HCT116 (cell line): ENCODE measurements around the gene ZNF717. TPM values are rescaled to one million over a fixed set of nuclear protein-coding genes. Genes with fewer than 3 reads are reported as not detected.
"Not testable (repeated sequence)": the region's sequence is repeated elsewhere in the genome, so short reads cannot be mapped to it uniquely, and the experiment has no call there.

ENCODE experiments used
- ATAC-seq: fragments of 200-7000 bp; cut with Tn5 transposase; 2 replicates; pipeline ENCODE4 v1.9.1; 2020; ENCODE audit warnings: mild to moderate bottlenecking, moderate library complexity
- BruUV-seq: library from RNA; stranded (reverse); fragments of 400-500 nt; replicated peaks from 2 replicates; lab custom pipeline; 2021; lab: Mats Ljungman, UMichigan
- CTCF ChIA-PET: fragments of 300-600 bp; sonication (Branson Sonifier 250); formaldehyde crosslinking; loops from one replicate; lab custom pipeline; 2021; ENCODE audit warnings: antibody characterized with exemption; lab: Charles Lee
- POLR2A ChIA-PET: fragments of 300-600, 350-600 bp; sonication (Branson Sonifier 250); formaldehyde crosslinking; loops from one replicate; lab custom pipeline; 2021; ENCODE audit warnings: antibody characterized with exemption; lab: Charles Lee
- RAD21 ChIA-PET, 2 experiments: fragments of 300-600 bp; sonication (Branson Sonifier 250); formaldehyde crosslinking; loops; one replicate each; lab custom pipeline; 2023; ENCODE audit warnings: low total read pairs in 2 of 2; ENCODE audit not compliant: uncharacterized antibody in 2 of 2, unreplicated experiment in 2 of 2, low non-redundant PET in 1 of 2; lab: Charles Lee
- DNase-seq: peaks from one replicate; pipeline ENCODE4 v3.0.0-alpha.2; 2010; ENCODE audit warnings: low read depth, low spot score
- H2AFZ ChIP-seq: fragments of 200-600 bp; shearing (Covaris generic), sonication (generic); 2 replicates; pipeline ENCODE4 v1.6.1; 2017; ENCODE audit warnings: low read depth, mixed run types, mixed read lengths, antibody characterized with exemption, low read length; ENCODE audit not compliant: poor library complexity, severe bottlenecking
- H3K27ac ChIP-seq: 2 replicates; pipeline ENCODE4 v1.5.1; 2012; ENCODE audit warnings: low read depth, low read length
- H3K27me3 ChIP-seq: fragments of 200-600 bp; sonication (generic); 2 replicates; pipeline ENCODE4 v1.6.1; 2016; ENCODE audit warnings: mixed run types, low read length, mixed read lengths; ENCODE audit not compliant: insufficient read depth
- H3K36me3 ChIP-seq, 2 experiments: fragments of 200-500 bp in 1 of 2; fragments of 200-600 bp in 1 of 2; sonication (Bioruptor generic) in 1 of 2; sonication (generic) in 1 of 2; 2 replicates each; pipeline versions ENCODE4 v1.5.1 to v1.6.1; 2014 to 2016; ENCODE audit warnings: low read length in 2 of 2, inconsistent platforms in 1 of 2, mixed read lengths in 1 of 2, mixed run types in 1 of 2; ENCODE audit not compliant: insufficient read depth in 2 of 2, control insufficient read depth in 1 of 2
- H3K4me1 ChIP-seq, 2 experiments: fragments of 200-600 bp in 1 of 2; sonication (generic) in 1 of 2; 2 replicates each; pipeline versions ENCODE4 v1.5.1 to v1.6.1; 2012 to 2017; ENCODE audit warnings: low read length in 2 of 2, inconsistent platforms in 1 of 2, mild to moderate bottlenecking in 1 of 2, mixed read lengths in 1 of 2, mixed run types in 1 of 2, moderate library complexity in 1 of 2; ENCODE audit not compliant: insufficient read depth in 2 of 2, control insufficient read depth in 1 of 2
- H3K4me2 ChIP-seq: fragments of 200-600 bp; sonication (generic); 2 replicates; pipeline ENCODE4 v1.6.1; 2017; ENCODE audit warnings: mixed run types, low read length, mixed read lengths
- H3K4me3 ChIP-seq, 2 experiments: fragments of 200-600 bp in 1 of 2; sonication (generic) in 1 of 2; replicated peaks in 1 of 2; 2 replicates each; pipeline ENCODE4 v1.5.1; 2011 to 2016; ENCODE audit warnings: low read length in 2 of 2, control low read depth in 1 of 2, low read depth in 1 of 2, mild to moderate bottlenecking in 1 of 2, mixed read lengths in 1 of 2, mixed run types in 1 of 2
- H3K79me2 ChIP-seq: fragments of 200-600 bp; sonication (generic); 2 replicates; pipeline ENCODE4 v1.6.1; 2017; ENCODE audit warnings: mild to moderate bottlenecking, mixed run types, low read length, moderate library complexity, mixed read lengths; ENCODE audit not compliant: insufficient read depth
- H3K9ac ChIP-seq: fragments of 200-600 bp; sonication (generic); 2 replicates; pipeline ENCODE4 v1.6.1; 2016; ENCODE audit warnings: low read length, mixed read lengths
- H3K9me2 ChIP-seq: fragments of 200-600 bp; sonication (generic), shearing (Covaris generic); 2 replicates; pipeline ENCODE4 v1.6.1; 2017; ENCODE audit warnings: mixed run types, mild to moderate bottlenecking, moderate library complexity; ENCODE audit not compliant: insufficient read depth
- H3K9me3 ChIP-seq, 2 experiments: fragments of 200-500 bp in 1 of 2; fragments of 200-600 bp in 1 of 2; sonication (Bioruptor generic) in 1 of 2; sonication (generic) in 1 of 2; 2 replicates each; pipeline ENCODE4 v1.6.1; 2014 to 2017; ENCODE audit warnings: low read length in 2 of 2, mixed read lengths in 2 of 2, inconsistent platforms in 1 of 2, low read depth in 1 of 2, mild to moderate bottlenecking in 1 of 2, mixed run types in 1 of 2, moderate library complexity in 1 of 2; ENCODE audit not compliant: control insufficient read depth in 1 of 2, insufficient read depth in 1 of 2
- H4K20me1 ChIP-seq: fragments of 200-600 bp; sonication (generic), shearing (Covaris generic); 2 replicates; pipeline ENCODE4 v1.6.1; 2017; ENCODE audit warnings: mixed run types, mild to moderate bottlenecking, moderate library complexity; ENCODE audit not compliant: insufficient read depth
- ATF3 ChIP-seq: IDR thresholded peaks from 2 replicates; pipeline ENCODE4 v1.6.1; 2012
- CEBPB ChIP-seq: IDR thresholded peaks from 2 replicates; pipeline ENCODE4 v1.6.1; 2012; ENCODE audit warnings: low read depth
- CTCF ChIP-seq, 3 experiments: fragments of 200-600 bp in 1 of 3; sonication (generic) in 1 of 3; IDR thresholded peaks in 2 of 3; conservative IDR thresholded peaks in 1 of 3; 2 replicates each; pipeline ENCODE4 v1.5.1; 2012 to 2017; ENCODE audit warnings: low read depth in 2 of 3, low read length in 2 of 3, antibody characterized with exemption in 1 of 3, borderline replicate concordance in 1 of 3, control low read depth in 1 of 3, mild to moderate bottlenecking in 1 of 3, mixed read lengths in 1 of 3, mixed run types in 1 of 3, moderate library complexity in 1 of 3; ENCODE audit not compliant: insufficient read depth in 1 of 3
- EGR1 ChIP-seq: IDR thresholded peaks from 2 replicates; pipeline ENCODE4 v1.6.1; 2012; ENCODE audit warnings: low read depth
- EZH2phosphoT487 ChIP-seq: fragments of 200-600 bp; IDR thresholded peaks from 2 replicates; pipeline ENCODE4 v1.6.1; 2018; ENCODE audit warnings: antibody characterized with exemption, borderline replicate concordance
- POLR2AphosphoS5 ChIP-seq: IDR thresholded peaks from 2 replicates; pipeline ENCODE4 v1.6.1; 2011; ENCODE audit warnings: mild to moderate bottlenecking, low read depth, low read length, moderate library complexity
- SP1 ChIP-seq: IDR thresholded peaks from 2 replicates; pipeline ENCODE4 v1.6.1; 2012; ENCODE audit warnings: low read depth
- TCF7L2 ChIP-seq: IDR thresholded peaks from 2 replicates; pipeline ENCODE4 v1.7.0; 2011; ENCODE audit warnings: borderline replicate concordance, inconsistent platforms; ENCODE audit not compliant: insufficient read depth, insufficient read length; ENCODE audit errors: extremely low read depth
- ZFX ChIP-seq: fragments of 450-650 bp; IDR thresholded peaks from 2 replicates; pipeline ENCODE4 v1.6.1; 2017
- ZNF274 ChIP-seq: fragments of 200-500 bp; sonication (Bioruptor generic); IDR thresholded peaks from 2 replicates; pipeline ENCODE4 v1.6.1; 2014; ENCODE audit warnings: mild to moderate bottlenecking, low read depth, low read length, inconsistent platforms
- intact Hi-C: fragments of 100-400 bp; cut with micrococcal nuclease; formaldehyde crosslinking; loops from 2 replicates; pipeline ENCODE4 v1.10.0; 2022
- total RNA-seq: library from RNA; stranded (reverse); gene quantifications from one replicate; pipeline ENCODE4 v1.2.1, GENCODE V29; 2021; ENCODE audit not compliant: unreplicated experiment
- TF ChIP-seq, protein P1 (sequence below): IDR thresholded peaks from 2 replicates; pipeline ENCODE4 v1.6.1; 2012

ZNF717 gene
- total RNA-seq, 1 experiment from 2014 or later: 0.12 TPM

GRCh38 chr3:75777742-75778141 lies 7.6 kb downstream of the ZNF717 start:
- ATAC-seq, H3K9ac ChIP-seq, H3K9me2 ChIP-seq, H3K79me2 ChIP-seq, H3K36me3 ChIP-seq, POLR2A ChIA-PET, intact Hi-C loops, H3K27me3 ChIP-seq, BruUV-seq, DNase-seq, H3K4me1 ChIP-seq, H3K4me2 ChIP-seq, H3K9me3 ChIP-seq, H4K20me1 ChIP-seq, CTCF ChIA-PET, RAD21 ChIA-PET, H3K4me3 ChIP-seq, H3K27ac ChIP-seq, H2AFZ ChIP-seq: not testable (repeated sequence)

GRCh38 chr3:75771631-75772030 lies 13.7 kb downstream of the ZNF717 start:
- H3K9me3 ChIP-seq, H2AFZ ChIP-seq, H3K36me3 ChIP-seq, H3K4me3 ChIP-seq, H3K27me3 ChIP-seq, BruUV-seq, intact Hi-C loops, H3K4me1 ChIP-seq, H3K27ac ChIP-seq, H3K9me2 ChIP-seq, DNase-seq, H4K20me1 ChIP-seq, CTCF ChIA-PET, H3K9ac ChIP-seq, H3K79me2 ChIP-seq, H3K4me2 ChIP-seq, POLR2A ChIA-PET, ATAC-seq, RAD21 ChIA-PET: not testable (repeated sequence)

DNA sequence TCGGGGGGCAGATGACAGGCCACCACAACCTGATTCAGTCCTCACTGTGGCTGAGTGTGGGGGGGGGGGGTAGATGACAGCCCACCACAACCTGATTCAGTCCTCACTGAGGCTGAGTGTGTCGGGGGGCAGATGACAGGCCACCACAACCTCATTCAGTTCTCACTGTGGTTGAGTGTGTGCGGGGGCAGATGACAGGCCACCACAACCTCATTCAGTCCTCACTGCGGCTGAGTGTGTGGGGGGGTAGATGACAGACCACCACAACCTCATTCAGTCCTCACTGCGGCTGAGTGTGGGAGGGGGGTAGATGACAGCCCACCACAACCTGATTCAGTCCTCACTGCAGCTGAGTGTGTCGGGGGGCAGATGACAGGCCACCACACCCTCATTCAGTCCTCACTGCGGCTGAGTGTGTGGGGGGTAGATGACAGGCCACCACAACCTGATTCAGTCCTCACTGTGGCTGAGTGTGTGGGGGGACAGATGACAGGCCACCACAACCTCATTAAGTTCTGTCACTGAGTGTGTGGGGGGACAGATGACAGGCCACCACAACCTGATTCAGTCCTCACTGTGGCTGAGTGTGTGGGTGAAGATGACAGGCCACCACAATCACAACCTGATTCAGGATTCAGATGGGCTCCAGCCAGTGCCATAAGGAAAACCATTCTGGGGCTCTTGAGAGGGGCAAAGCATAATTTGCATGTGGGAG lies 16.9 kb downstream of the ZNF717 start:
- ChIA-PET POLR2A (no interaction called here), RAD21 (no interaction called here), CTCF (no interaction called here)
- Histone ChIP-seq H3K4me2 (no peak overlapping the region), H2AFZ (no peak overlapping the region), H3K27ac (no peak overlapping the region), H3K9me2 (no peaks in the 10 kb centered on the region), H3K4me1 (no peaks in the 10 kb centered on the region), H3K9ac (no peak overlapping the region), H3K79me2 (no peaks in the 10 kb centered on the region), H3K36me3 (no peaks in the 10 kb centered on the region), H3K4me3 (no peak overlapping the region), H3K9me3 (peaks cover 0 to 8% of the 10 kb centered on the region in 2 experiments; a peak in 1 of 4 replicates), H4K20me1 (no peaks in the 10 kb centered on the region), H3K27me3 (no peaks in the 10 kb centered on the region)
- BruUV-seq: no TSS peak
- DNase-seq: no peak
- intact Hi-C loops: no loop called here
- TF ChIP-seq EGR1: no peak
- TF ChIP-seq TCF7L2: no peak
- TF ChIP-seq SP1: no peak
- TF ChIP-seq ZNF274: no peak
- TF ChIP-seq EZH2phosphoT487: no peak
- TF ChIP-seq, protein P1, sequence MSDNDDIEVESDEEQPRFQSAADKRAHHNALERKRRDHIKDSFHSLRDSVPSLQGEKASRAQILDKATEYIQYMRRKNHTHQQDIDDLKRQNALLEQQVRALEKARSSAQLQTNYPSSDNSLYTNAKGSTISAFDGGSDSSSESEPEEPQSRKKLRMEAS: no peak
- TF ChIP-seq POLR2AphosphoS5: no peak
- TF ChIP-seq CTCF (IDR thresholded peaks at IDR 0.05 in 2 of 3, conservative IDR thresholded peaks at IDR 0.05 in 1 of 3; ENCODE audit: borderline replicate concordance in 1 of 3, insufficient read depth in 1 of 3, low read depth in 2 of 3, low read length in 2 of 3): no peak
- TF ChIP-seq CEBPB: no peak
- TF ChIP-seq ATF3: no peak
- no peak for TF ChIP-seq ZFX
- ATAC-seq: no peak
